ENCODE measurements around the gene ASAP2. TPM values are rescaled to one million over a fixed set of nuclear protein-coding genes. Genes with fewer than 3 reads are reported as not detected.

ASAP2 gene
- polyA plus RNA-seq, 4 donors, result 10.8 to 21.9 (median 13.8) TPM

GRCh38 chr2:9380702-9381628 is 174.4 kb downstream of the ASAP2 start:
- Histone ChIP-seq H3K36me3 (ENCODE audit: control insufficient read depth in 3 of 3, insufficient read depth in 2 of 3, low read depth in 1 of 3, low read length in 3 of 3) (peaks cover 0 to 71% (median 8%) of the 10 kb centered on the region in 3 donors), H3K27ac (ENCODE audit: low read depth in 1 of 3, low read length in 2 of 3) (peak overlapping the region in 1 of 3 donors; percentile 14), H3K27me3 (ENCODE audit: control insufficient read depth in 3 of 3, insufficient read depth in 3 of 3, low read length in 3 of 3) (no peaks in the 10 kb centered on the region), H3K4me1 (ENCODE audit: control insufficient read depth in 3 of 3, insufficient read depth in 2 of 3, low read depth in 1 of 3, low read length in 2 of 3) (no peaks in the 10 kb centered on the region), H3K9me3 (ENCODE audit: control insufficient read depth in 2 of 2, insufficient read depth in 1 of 2, low read depth in 1 of 2, low read length in 1 of 2) (no peaks in the 10 kb centered on the region), H3K4me3 (ENCODE audit: low read depth in 1 of 3, low read length in 3 of 3) (no peak overlapping the region)
- no peak for DNase-seq
- 83 to 90% (median 89%) methylated on average over 18 of the region's 18 CpGs for WGBS, 3 donors
- no peak for FAIRE-seq

GRCh38 chr2:9382604-9383235 is 176.1 kb downstream of the ASAP2 start:
- H3K4me3 ChIP-seq (ENCODE audit: low read depth in 1 of 3, low read length in 3 of 3), result no peak overlapping the region
- DNase-seq, result no peak
- WGBS, 3 donors, result 85 to 95% (median 91%) methylated on average over 6 of the region's 6 CpGs
- no peaks in the 10 kb centered on the region for H3K27me3 ChIP-seq (ENCODE audit: control insufficient read depth in 3 of 3, insufficient read depth in 3 of 3, low read length in 3 of 3)
- H3K36me3 ChIP-seq (ENCODE audit: control insufficient read depth in 3 of 3, insufficient read depth in 2 of 3, low read depth in 1 of 3, low read length in 3 of 3), result peaks cover 0 to 66% (median 11%) of the 10 kb centered on the region in 3 donors
- no peaks in the 10 kb centered on the region for H3K9me3 ChIP-seq (ENCODE audit: control insufficient read depth in 2 of 2, insufficient read depth in 1 of 2, low read depth in 1 of 2, low read length in 1 of 2)
- H3K4me1 ChIP-seq (ENCODE audit: control insufficient read depth in 3 of 3, insufficient read depth in 2 of 3, low read depth in 1 of 3, low read length in 2 of 3), result no peaks in the 10 kb centered on the region
- FAIRE-seq, result no peak
- H3K27ac ChIP-seq (ENCODE audit: low read depth in 1 of 3, low read length in 2 of 3), result no peak overlapping the region

GRCh38 chr2:9384521-9384920 is 177.9 kb downstream of the ASAP2 start:
- 89 to 94% (median 91%) methylated on average over 4 of the region's 4 CpGs for WGBS, 3 donors
- no peaks in the 10 kb centered on the region for H3K4me1 ChIP-seq (ENCODE audit: control insufficient read depth in 3 of 3, insufficient read depth in 2 of 3, low read depth in 1 of 3, low read length in 2 of 3)
- no peak overlapping the region for H3K4me3 ChIP-seq (ENCODE audit: low read depth in 1 of 3, low read length in 3 of 3)
- no peaks in the 10 kb centered on the region for H3K27me3 ChIP-seq (ENCODE audit: control insufficient read depth in 3 of 3, insufficient read depth in 3 of 3, low read length in 3 of 3)
- no peaks in the 10 kb centered on the region for H3K9me3 ChIP-seq (ENCODE audit: control insufficient read depth in 2 of 2, insufficient read depth in 1 of 2, low read depth in 1 of 2, low read length in 1 of 2)
- peaks cover 0 to 68% (median 9%) of the 10 kb centered on the region in 3 donors for H3K36me3 ChIP-seq (ENCODE audit: control insufficient read depth in 3 of 3, insufficient read depth in 2 of 3, low read depth in 1 of 3, low read length in 3 of 3)
- H3K27ac ChIP-seq (ENCODE audit: low read depth in 1 of 3, low read length in 2 of 3), result no peak overlapping the region
- no peak for DNase-seq
- FAIRE-seq, result no peak

GRCh38 chr2:9385841-9386240 is 179.2 kb downstream of the ASAP2 start:
- 88 to 93% (median 93%) methylated on average over 6 of the region's 6 CpGs for WGBS, 3 donors
- no peak overlapping the region for H3K27ac ChIP-seq (ENCODE audit: low read depth in 1 of 3, low read length in 2 of 3)

GRCh38 chr2:9388199-9388681 is 181.6 kb downstream of the ASAP2 start:
- Histone ChIP-seq H3K27ac (ENCODE audit: low read depth in 1 of 3, low read length in 2 of 3) (no peak overlapping the region), H3K36me3 (ENCODE audit: control insufficient read depth in 3 of 3, insufficient read depth in 2 of 3, low read depth in 1 of 3, low read length in 3 of 3) (peaks cover 0 to 79% (median 11%) of the 10 kb centered on the region in 3 donors), H3K4me1 (ENCODE audit: control insufficient read depth in 3 of 3, insufficient read depth in 2 of 3, low read depth in 1 of 3, low read length in 2 of 3) (no peaks in the 10 kb centered on the region), H3K4me3 (ENCODE audit: low read depth in 1 of 3, low read length in 3 of 3) (no peak overlapping the region), H3K9me3 (ENCODE audit: control insufficient read depth in 2 of 2, insufficient read depth in 1 of 2, low read depth in 1 of 2, low read length in 1 of 2) (no peaks in the 10 kb centered on the region), H3K27me3 (ENCODE audit: control insufficient read depth in 3 of 3, insufficient read depth in 3 of 3, low read length in 3 of 3) (no peaks in the 10 kb centered on the region)
- DNase-seq (no peak), FAIRE-seq (no peak)
- 92 to 97% (median 96%) methylated on average over 11 of the region's 11 CpGs for WGBS, 3 donors

More at GRCh38 chr2:9385841-9386240, 179.2 kb downstream of the ASAP2 start:
- Histone ChIP-seq H3K36me3 (ENCODE audit: control insufficient read depth in 3 of 3, insufficient read depth in 2 of 3, low read depth in 1 of 3, low read length in 3 of 3) (peaks cover 0 to 75% (median 11%) of the 10 kb centered on the region in 3 donors), H3K4me3 (ENCODE audit: low read depth in 1 of 3, low read length in 3 of 3) (no peak overlapping the region), H3K9me3 (ENCODE audit: control insufficient read depth in 2 of 2, insufficient read depth in 1 of 2, low read depth in 1 of 2, low read length in 1 of 2) (no peaks in the 10 kb centered on the region), H3K4me1 (ENCODE audit: control insufficient read depth in 3 of 3, insufficient read depth in 2 of 3, low read depth in 1 of 3, low read length in 2 of 3) (no peaks in the 10 kb centered on the region), H3K27me3 (ENCODE audit: control insufficient read depth in 3 of 3, insufficient read depth in 3 of 3, low read length in 3 of 3) (no peaks in the 10 kb centered on the region)
- DNase-seq (no peak), FAIRE-seq (no peak)

- FAIRE-seq, result no peak
- DNase-seq, result no peak
These were observed 182.6 kb downstream of the ASAP2 start for GRCh38 chr2:9388950-9389911.

GRCh38 chr2:9390151-9390850 is 183.7 kb downstream of the ASAP2 start:
- peaks cover 0 to 80% (median 11%) of the 10 kb centered on the region in 3 donors for H3K36me3 ChIP-seq (ENCODE audit: control insufficient read depth in 3 of 3, insufficient read depth in 2 of 3, low read depth in 1 of 3, low read length in 3 of 3)
- no peaks in the 10 kb centered on the region for H3K9me3 ChIP-seq (ENCODE audit: control insufficient read depth in 2 of 2, insufficient read depth in 1 of 2, low read depth in 1 of 2, low read length in 1 of 2)
- no peaks in the 10 kb centered on the region for H3K27me3 ChIP-seq (ENCODE audit: control insufficient read depth in 3 of 3, insufficient read depth in 3 of 3, low read length in 3 of 3)
- H3K4me3 ChIP-seq (ENCODE audit: low read depth in 1 of 3, low read length in 3 of 3), result no peak overlapping the region
- no peak for DNase-seq
- WGBS, 3 donors, result 71 to 85% (median 83%) methylated on average over 7 of the region's 7 CpGs
- FAIRE-seq, result no peak
- no peak overlapping the region for H3K27ac ChIP-seq (ENCODE audit: low read depth in 1 of 3, low read length in 2 of 3)
- H3K4me1 ChIP-seq (ENCODE audit: control insufficient read depth in 3 of 3, insufficient read depth in 2 of 3, low read depth in 1 of 3, low read length in 2 of 3), result no peaks in the 10 kb centered on the region

More at GRCh38 chr2:9388950-9389911, 182.6 kb downstream of the ASAP2 start:
- Histone ChIP-seq H3K4me3 (ENCODE audit: low read depth in 1 of 3, low read length in 3 of 3) (no peak overlapping the region), H3K27ac (ENCODE audit: low read depth in 1 of 3, low read length in 2 of 3) (no peak overlapping the region), H3K4me1 (ENCODE audit: control insufficient read depth in 3 of 3, insufficient read depth in 2 of 3, low read depth in 1 of 3, low read length in 2 of 3) (no peaks in the 10 kb centered on the region), H3K27me3 (ENCODE audit: control insufficient read depth in 3 of 3, insufficient read depth in 3 of 3, low read length in 3 of 3) (no peaks in the 10 kb centered on the region), H3K9me3 (ENCODE audit: control insufficient read depth in 2 of 2, insufficient read depth in 1 of 2, low read depth in 1 of 2, low read length in 1 of 2) (no peaks in the 10 kb centered on the region), H3K36me3 (ENCODE audit: control insufficient read depth in 3 of 3, insufficient read depth in 2 of 3, low read depth in 1 of 3, low read length in 3 of 3) (peaks cover 0 to 81% (median 16%) of the 10 kb centered on the region in 3 donors)
- WGBS, 3 donors, result 90 to 92% (median 91%) methylated on average over 27 to 28 of the region's 28 CpGs

All from small intestine (tissue), 7 donors.